ENCODE measurements around the gene TMEM89. TPM values are rescaled to one million over a fixed set of nuclear protein-coding genes. Genes with fewer than 3 reads are reported as not detected.

TMEM89 gene
- total RNA-seq, 1 experiment from 2014 or later = not detected

DNA sequence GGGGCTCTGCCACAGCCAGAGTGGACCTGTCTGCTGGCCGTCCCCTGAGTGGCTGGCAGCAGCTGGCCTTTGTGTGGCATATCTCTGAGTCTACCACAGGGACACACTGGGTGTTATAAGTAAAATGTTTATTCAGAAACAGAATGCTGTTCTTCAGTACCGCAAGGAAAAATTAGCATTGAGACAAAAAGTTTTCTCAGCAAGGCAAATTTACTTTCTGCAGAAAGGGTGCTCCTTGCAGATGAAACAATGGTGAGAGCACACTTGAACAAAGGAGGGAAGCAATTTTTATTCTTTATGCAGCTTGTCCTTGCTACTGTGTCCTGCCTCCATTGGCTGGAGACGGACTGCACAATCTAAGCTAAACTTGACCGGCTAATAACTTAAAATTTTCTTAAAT is 4.0 kb downstream of the TMEM89 start:
- no peak for DNase-seq (ENCODE audit: unreplicated experiment)
- Mint-ChIP-seq H3K27ac (ENCODE audit: low read depth, unreplicated experiment) (peak overlapping the region; percentile 96), H3K36me3 (ENCODE audit: insufficient read depth, unreplicated experiment) (peaks cover 28% of the 10 kb centered on the region), H3K4me3 (ENCODE audit: unreplicated experiment) (no peak overlapping the region), H3K9me3 (ENCODE audit: unreplicated experiment) (no peaks in the 10 kb centered on the region), H3K27me3 (ENCODE audit: insufficient read depth, unreplicated experiment) (no peaks in the 10 kb centered on the region), H3K4me1 (ENCODE audit: insufficient read depth, unreplicated experiment) (peaks cover 31% of the 10 kb centered on the region)
- intact Hi-C loops (cut with micrococcal nuclease) = no loop called here
- ChIA-PET CTCF (interaction anchor here (0.6 to 1.4 kb wide), 2 partner anchors 18 to 122 kb away, joined by 3 to 4 read pairs; partner anchors contain the start of gene SLC26A6), POLR2A (interaction anchor here (0.7 to 1.9 kb wide), 7 partner anchors 17 to 178 kb away, joined by 3 to 21 read pairs (median 5); partner anchors contain the start of genes CCDC51, CELSR3, COL7A1 and SLC26A6)
- no TSS peak for BruUV-seq (replicated peaks)
- TF ChIP-seq, protein P1, sequence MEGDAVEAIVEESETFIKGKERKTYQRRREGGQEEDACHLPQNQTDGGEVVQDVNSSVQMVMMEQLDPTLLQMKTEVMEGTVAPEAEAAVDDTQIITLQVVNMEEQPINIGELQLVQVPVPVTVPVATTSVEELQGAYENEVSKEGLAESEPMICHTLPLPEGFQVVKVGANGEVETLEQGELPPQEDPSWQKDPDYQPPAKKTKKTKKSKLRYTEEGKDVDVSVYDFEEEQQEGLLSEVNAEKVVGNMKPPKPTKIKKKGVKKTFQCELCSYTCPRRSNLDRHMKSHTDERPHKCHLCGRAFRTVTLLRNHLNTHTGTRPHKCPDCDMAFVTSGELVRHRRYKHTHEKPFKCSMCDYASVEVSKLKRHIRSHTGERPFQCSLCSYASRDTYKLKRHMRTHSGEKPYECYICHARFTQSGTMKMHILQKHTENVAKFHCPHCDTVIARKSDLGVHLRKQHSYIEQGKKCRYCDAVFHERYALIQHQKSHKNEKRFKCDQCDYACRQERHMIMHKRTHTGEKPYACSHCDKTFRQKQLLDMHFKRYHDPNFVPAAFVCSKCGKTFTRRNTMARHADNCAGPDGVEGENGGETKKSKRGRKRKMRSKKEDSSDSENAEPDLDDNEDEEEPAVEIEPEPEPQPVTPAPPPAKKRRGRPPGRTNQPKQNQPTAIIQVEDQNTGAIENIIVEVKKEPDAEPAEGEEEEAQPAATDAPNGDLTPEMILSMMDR (IDR thresholded peaks at IDR 0.05; ENCODE audit: unreplicated experiment) = no peak

DNA sequence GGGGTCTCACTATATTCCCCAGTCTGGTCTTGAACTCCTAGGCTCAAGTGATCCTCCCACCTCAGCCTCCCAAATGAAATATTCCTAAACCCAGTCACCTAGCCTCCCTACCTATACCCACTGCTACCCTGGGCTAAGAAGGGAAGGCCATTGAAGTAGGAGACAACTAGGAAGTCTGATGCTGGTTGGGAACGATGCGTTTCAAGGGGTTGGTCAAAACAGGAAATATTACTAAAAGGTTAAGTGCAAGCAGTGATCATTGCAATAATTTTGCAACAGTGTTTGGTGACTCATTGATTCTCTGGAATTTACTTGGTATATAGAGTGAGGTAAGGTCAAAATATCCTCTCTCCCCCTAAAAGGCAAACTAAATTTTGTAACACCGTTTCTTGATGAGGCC is 7.5 kb downstream of the TMEM89 start:
- ChIA-PET CTCF (interaction anchor here (1.2 to 2.4 kb wide), 2 partner anchors 9 to 21 kb away, joined by 5 to 12 read pairs; partner anchors contain the start of gene SLC26A6), POLR2A (interaction anchor here (1.0 to 6.3 kb wide), 6 partner anchors 10 to 57 kb away, joined by 4 to 107 read pairs (median 6); partner anchors contain the start of gene SLC26A6)
- peaks cover 26% of the 10 kb centered on the region for H3K4me1 Mint-ChIP-seq (ENCODE audit: insufficient read depth, unreplicated experiment)
- no peaks in the 10 kb centered on the region for H3K9me3 Mint-ChIP-seq (ENCODE audit: unreplicated experiment)
- TF ChIP-seq, protein P1 (IDR thresholded peaks at IDR 0.05; ENCODE audit: unreplicated experiment) = no peak
- DNase-seq (ENCODE audit: unreplicated experiment) = peak; percentile 83
- peak overlapping the region; percentile 87 for H3K27ac Mint-ChIP-seq (ENCODE audit: low read depth, unreplicated experiment)
- no peak overlapping the region for H3K4me3 Mint-ChIP-seq (ENCODE audit: unreplicated experiment)
- H3K36me3 Mint-ChIP-seq (ENCODE audit: insufficient read depth, unreplicated experiment) = peaks cover 27% of the 10 kb centered on the region
- intact Hi-C loops (cut with micrococcal nuclease) = loop anchor here (1.0 kb wide), 2 partner anchors 21 to 49 kb away; partner anchors contain the start of gene SLC26A6
- no TSS peak for BruUV-seq (replicated peaks)
- H3K27me3 Mint-ChIP-seq (ENCODE audit: insufficient read depth, unreplicated experiment) = no peaks in the 10 kb centered on the region

DNA sequence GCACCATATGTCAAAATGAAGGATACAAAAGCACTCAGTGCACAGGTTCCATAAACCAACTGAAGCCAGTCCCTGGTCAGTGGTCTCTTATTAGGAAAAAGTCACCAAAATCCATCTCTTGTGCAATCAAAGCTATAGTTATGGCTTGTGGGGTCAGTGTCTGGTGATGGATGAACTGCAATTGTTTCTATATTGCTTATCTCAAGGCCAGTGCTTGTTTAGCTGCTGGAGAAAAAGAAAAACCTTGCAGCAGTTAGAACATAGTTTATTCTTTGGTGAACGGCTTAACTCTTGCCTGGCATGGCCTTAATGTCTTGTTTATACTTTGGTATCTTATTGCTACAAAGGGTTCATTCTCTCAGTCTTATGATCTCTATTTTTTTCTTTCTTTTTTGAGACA is 9.3 kb downstream of the TMEM89 start:
- Mint-ChIP-seq H3K4me1 (ENCODE audit: insufficient read depth, unreplicated experiment) (peaks cover 25% of the 10 kb centered on the region), H3K27ac (ENCODE audit: low read depth, unreplicated experiment) (no peak overlapping the region), H3K9me3 (ENCODE audit: unreplicated experiment) (no peaks in the 10 kb centered on the region), H3K27me3 (ENCODE audit: insufficient read depth, unreplicated experiment) (no peaks in the 10 kb centered on the region), H3K36me3 (ENCODE audit: insufficient read depth, unreplicated experiment) (peaks cover 24% of the 10 kb centered on the region), H3K4me3 (ENCODE audit: unreplicated experiment) (no peak overlapping the region)
- TF ChIP-seq, protein P1 (IDR thresholded peaks at IDR 0.05; ENCODE audit: unreplicated experiment) = no peak
- intact Hi-C loops (cut with micrococcal nuclease) = no loop called here
- POLR2A ChIA-PET = interaction anchor here (0.6 to 6.3 kb wide), 8 partner anchors 13 to 159 kb away, joined by 3 to 107 read pairs (median 4); partner anchors contain the start of genes CELSR3 and SLC26A6
- CTCF ChIA-PET = interaction anchor here (0.7 to 2.4 kb wide), 5 partner anchors 11 to 176 kb away, joined by 3 to 12 read pairs (median 3); partner anchors contain the start of genes PFKFB4 and SLC26A6
- DNase-seq (ENCODE audit: unreplicated experiment) = no peak
- BruUV-seq (replicated peaks) = no TSS peak

DNA sequence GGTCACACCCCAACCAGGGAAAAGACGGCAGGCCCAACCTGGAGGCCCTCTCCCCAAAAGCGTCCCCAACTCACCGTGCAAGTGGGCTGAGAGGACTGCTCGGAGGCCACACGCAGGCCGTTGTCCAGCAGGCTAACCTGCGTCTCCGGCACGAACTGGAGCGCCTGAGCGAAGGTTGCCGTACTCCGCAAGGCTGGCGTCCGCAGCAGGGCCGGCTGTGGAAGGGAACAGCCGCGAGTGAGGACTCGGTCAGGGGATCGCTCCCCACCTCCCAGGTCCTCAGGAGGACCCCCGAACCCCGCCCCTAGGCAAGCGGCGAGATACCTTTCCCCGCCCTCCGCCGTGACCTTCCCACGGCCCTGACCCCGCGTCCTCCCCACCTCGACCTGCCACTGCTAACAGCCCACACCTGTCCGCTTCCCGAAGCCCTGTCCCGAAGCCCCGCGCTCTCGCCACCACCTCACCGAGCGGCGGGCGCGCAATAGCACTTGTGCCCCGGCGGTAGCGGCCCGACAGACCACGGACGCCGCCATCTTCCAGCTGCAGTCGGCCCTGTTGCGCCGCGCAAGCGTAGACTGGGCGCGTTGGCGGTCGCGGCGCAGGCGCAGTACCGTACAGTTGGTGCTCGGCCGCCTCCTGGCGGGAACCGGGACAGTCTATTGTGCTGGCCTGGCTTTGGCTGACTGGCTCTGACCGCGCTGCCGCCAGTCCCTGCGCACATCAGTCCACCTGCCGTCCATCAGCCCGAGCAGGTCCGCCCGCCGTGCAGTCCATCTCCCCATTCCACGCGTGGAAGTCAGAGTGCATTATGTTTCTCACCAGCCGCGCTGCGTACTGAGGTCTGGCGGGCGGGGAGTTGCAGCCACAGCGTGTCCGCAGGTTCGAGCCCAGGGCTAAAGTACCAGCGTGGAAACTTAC is 12.2 kb downstream of the TMEM89 start, which contains the start of gene UQCRC1:
TSS of gene UQCRC1 (minus strand) at position 559 of the 918 bp plus-strand sequence. CDS start at position 533, 26 bp downstream.
- TF ChIP-seq, protein P1 (IDR thresholded peaks at IDR 0.05; ENCODE audit: unreplicated experiment) = peak; percentile 47
- DNase-seq (ENCODE audit: unreplicated experiment) = peak; percentile 91
- Mint-ChIP-seq H3K9me3 (ENCODE audit: unreplicated experiment) (no peaks in the 10 kb centered on the region), H3K36me3 (ENCODE audit: insufficient read depth, unreplicated experiment) (peaks cover 43% of the 10 kb centered on the region), H3K27me3 (ENCODE audit: insufficient read depth, unreplicated experiment) (no peaks in the 10 kb centered on the region), H3K4me1 (ENCODE audit: insufficient read depth, unreplicated experiment) (peaks cover 18% of the 10 kb centered on the region), H3K4me3 (ENCODE audit: unreplicated experiment) (peak within 1 kb of the TSS; percentile 94), H3K27ac (ENCODE audit: low read depth, unreplicated experiment) (peak within 1 kb of the TSS; percentile 94)
- POLR2A ChIA-PET = interaction anchor here (0.6 to 6.3 kb wide), 13 partner anchors 11 to 780 kb away, joined by 3 to 107 read pairs (median 4); partner anchors contain the start of genes ATRIP, CELSR3 and SLC26A6
- BruUV-seq (replicated peaks) = no TSS peak
- intact Hi-C loops (cut with micrococcal nuclease) = loop anchor here (1.0 to 2.0 kb wide), 2 partner anchors 51 to 55 kb away; no protein-coding TSS in a partner anchor
- CTCF ChIA-PET = interaction anchor here (0.5 to 1.9 kb wide), 7 partner anchors 11 to 856 kb away, joined by 3 to 9 read pairs (median 3); partner anchors contain the start of gene SLC26A6
